ENCODE measurements around the gene VCP. TPM values are rescaled to one million over a fixed set of nuclear protein-coding genes. Genes with fewer than 3 reads are reported as not detected.
A peak's percentile ranks its signal among the peaks of the same experiment; 100 is the strongest.

The VCP gene
- polyA plus RNA-seq, 1 donor (not counting 4 experiments of a cell fraction or from before 2014, with no cell fraction given): 414 TPM

GRCh38 chr9:35033101-35033500 is 39.3 kb downstream of the VCP start:
- Histone ChIP-seq H3K79me2 (ENCODE audit: control insufficient read depth, insufficient read depth, low read length) (no peaks in the 10 kb centered on the region), H3K4me1 (ENCODE audit: control insufficient read depth, extremely low read depth, insufficient read depth, low read length) (peaks cover 14% of the 10 kb centered on the region), H3K9me1 (ENCODE audit: control insufficient read depth, extremely low read depth, insufficient read depth, low read length) (no peaks in the 10 kb centered on the region), H3K9me3 (ENCODE audit: control insufficient read depth, low read depth, low read length) (peaks cover 7% of the 10 kb centered on the region), H3K27ac (ENCODE audit: control insufficient read depth, insufficient read depth, low read length) (no peak overlapping the region), H3K4me3 (ENCODE audit: control insufficient read depth in 2 of 3, extremely low read depth in 1 of 3, insufficient read depth in 2 of 3, low read depth in 1 of 3, low read length in 3 of 3) (no peak overlapping the region), H2AFZ (ENCODE audit: control insufficient read depth, low read length) (no peak overlapping the region), H3K4me2 (ENCODE audit: control insufficient read depth, extremely low read depth, insufficient read depth, low read depth, low read length) (no peak overlapping the region), H3K9ac (ENCODE audit: control insufficient read depth, extremely low read depth, insufficient read depth, low read length) (no peak overlapping the region), H3K36me3 (ENCODE audit: control insufficient read depth in 2 of 2, extremely low read depth in 1 of 2, insufficient read depth in 2 of 2, low read length in 2 of 2) (peaks cover 0 to 5% of the 10 kb centered on the region in 2 experiments), H4K20me1 (ENCODE audit: control insufficient read depth, extremely low read depth, insufficient read depth, low read length) (no peaks in the 10 kb centered on the region), H3K27me3 (ENCODE audit: control insufficient read depth, extremely low read depth, insufficient read depth, low read length) (no peaks in the 10 kb centered on the region)
- DNase-seq (ENCODE audit: low read depth, low spot score) (no peak), FAIRE-seq (no peak)
- no peak for TF ChIP-seq CTCF (optimal IDR thresholded peaks at IDR 0.05 in 1 of 3, IDR thresholded peaks at IDR 0.05 in 1 of 3, conservative IDR thresholded peaks at IDR 0.05 in 1 of 3; ENCODE audit: extremely low read depth in 1 of 3, insufficient read depth in 2 of 3, low read length in 3 of 3)
- TF ChIP-seq EZH2 (IDR thresholded peaks at IDR 0.05; ENCODE audit: low read length): no peak
- dilution Hi-C loops (cut with MboI; ENCODE audit: extremely low pct_ligation_motif_present, low sequenced_read_pairs): no loop called here

- Histone ChIP-seq H3K9ac (ENCODE audit: control insufficient read depth, extremely low read depth, insufficient read depth, low read length) (no peak overlapping the region), H2AFZ (ENCODE audit: control insufficient read depth, low read length) (no peak overlapping the region), H3K9me3 (ENCODE audit: control insufficient read depth, low read depth, low read length) (peaks cover 7% of the 10 kb centered on the region), H3K79me2 (ENCODE audit: control insufficient read depth, insufficient read depth, low read length) (no peaks in the 10 kb centered on the region), H4K20me1 (ENCODE audit: control insufficient read depth, extremely low read depth, insufficient read depth, low read length) (no peaks in the 10 kb centered on the region), H3K36me3 (ENCODE audit: control insufficient read depth in 2 of 2, extremely low read depth in 1 of 2, insufficient read depth in 2 of 2, low read length in 2 of 2) (no peaks in the 10 kb centered on the region), H3K4me2 (ENCODE audit: control insufficient read depth, extremely low read depth, insufficient read depth, low read depth, low read length) (no peak overlapping the region), H3K4me1 (ENCODE audit: control insufficient read depth, extremely low read depth, insufficient read depth, low read length) (peaks cover 28% of the 10 kb centered on the region), H3K9me1 (ENCODE audit: control insufficient read depth, extremely low read depth, insufficient read depth, low read length) (no peaks in the 10 kb centered on the region), H3K27me3 (ENCODE audit: control insufficient read depth, extremely low read depth, insufficient read depth, low read length) (no peaks in the 10 kb centered on the region), H3K27ac (ENCODE audit: control insufficient read depth, insufficient read depth, low read length) (peak overlapping the region; percentile 30), H3K4me3 (ENCODE audit: control insufficient read depth in 2 of 3, extremely low read depth in 1 of 3, insufficient read depth in 2 of 3, low read depth in 1 of 3, low read length in 3 of 3) (no peak overlapping the region)
- FAIRE-seq: no peak
- no peak for TF ChIP-seq CTCF (optimal IDR thresholded peaks at IDR 0.05 in 1 of 3, IDR thresholded peaks at IDR 0.05 in 1 of 3, conservative IDR thresholded peaks at IDR 0.05 in 1 of 3; ENCODE audit: extremely low read depth in 1 of 3, insufficient read depth in 2 of 3, low read length in 3 of 3)
- TF ChIP-seq EZH2 (IDR thresholded peaks at IDR 0.05; ENCODE audit: low read length): no peak
- dilution Hi-C loops (cut with MboI; ENCODE audit: extremely low pct_ligation_motif_present, low sequenced_read_pairs): no loop called here
- no peak for DNase-seq (ENCODE audit: low read depth, low spot score)
Measured at GRCh38 chr9:35029852-35030251, 42.6 kb downstream of the VCP start.
